Hematopoietic multipotent progenitor cell treated with erythropoietin and hydrocortisone succinate and interleukin-3 and kit ligand, for 17 days (in vitro differentiated cells): ENCODE measurements around the gene HJV.

Experiments
- DNase-seq: peaks from one replicate; pipeline ENCODE4 v3.0.0-alpha.2; 2015; ENCODE audit warnings: low spot score

HJV gene

DNA sequence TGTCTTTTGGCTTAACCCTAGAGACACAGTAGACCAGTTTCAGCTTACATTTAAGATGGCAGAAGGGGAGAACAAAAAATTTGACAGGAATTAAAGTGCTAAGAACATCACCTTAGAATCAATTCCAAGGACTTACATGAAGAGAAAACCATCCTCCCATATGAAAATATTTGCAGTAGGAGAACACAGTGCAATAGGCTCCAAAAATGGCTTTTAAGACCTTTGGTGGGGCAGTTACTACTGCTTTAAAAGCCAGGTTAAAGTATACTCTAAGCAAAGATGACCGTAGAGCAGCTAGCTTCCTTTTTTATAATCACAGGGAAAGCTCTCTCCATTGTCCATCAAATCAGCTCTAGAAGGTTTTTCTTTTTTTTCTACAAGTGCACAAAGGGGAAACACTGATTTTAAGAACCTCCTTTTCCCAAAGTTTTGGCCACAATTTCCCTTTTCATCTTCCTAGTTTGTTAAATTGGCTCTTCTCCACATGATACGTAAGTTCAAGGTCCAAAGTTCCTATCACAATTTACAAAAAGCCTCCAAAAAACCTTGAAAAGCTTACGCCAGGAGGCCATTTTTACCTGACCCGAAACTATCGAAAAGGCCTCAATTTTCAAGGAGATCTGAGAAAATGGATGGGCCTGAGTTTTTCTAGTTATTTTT is 28.4 kb downstream of the HJV start:
- no peak for DNase-seq

DNA sequence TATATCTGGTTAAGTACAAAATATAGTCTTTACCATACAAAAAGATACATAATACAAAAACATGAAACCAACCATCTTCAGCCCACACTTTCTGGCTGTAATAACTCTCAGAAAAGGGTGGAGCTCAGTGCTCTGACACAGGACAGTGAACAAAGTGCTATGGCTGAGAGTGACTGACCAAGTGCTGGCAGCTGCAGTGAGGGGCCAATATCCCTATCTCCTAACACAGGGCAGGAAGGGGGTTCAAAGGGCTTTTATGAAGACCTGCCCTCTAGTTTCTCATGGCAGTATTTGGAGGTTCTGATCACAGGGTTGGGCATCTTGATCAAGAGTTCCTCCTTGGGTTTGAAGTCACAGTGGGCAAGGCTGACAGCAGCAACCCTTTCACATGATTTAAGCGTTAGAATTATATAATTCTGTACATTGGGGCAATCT is 29.0 kb downstream of the HJV start:
- DNase-seq: peak; percentile 37

DNA sequence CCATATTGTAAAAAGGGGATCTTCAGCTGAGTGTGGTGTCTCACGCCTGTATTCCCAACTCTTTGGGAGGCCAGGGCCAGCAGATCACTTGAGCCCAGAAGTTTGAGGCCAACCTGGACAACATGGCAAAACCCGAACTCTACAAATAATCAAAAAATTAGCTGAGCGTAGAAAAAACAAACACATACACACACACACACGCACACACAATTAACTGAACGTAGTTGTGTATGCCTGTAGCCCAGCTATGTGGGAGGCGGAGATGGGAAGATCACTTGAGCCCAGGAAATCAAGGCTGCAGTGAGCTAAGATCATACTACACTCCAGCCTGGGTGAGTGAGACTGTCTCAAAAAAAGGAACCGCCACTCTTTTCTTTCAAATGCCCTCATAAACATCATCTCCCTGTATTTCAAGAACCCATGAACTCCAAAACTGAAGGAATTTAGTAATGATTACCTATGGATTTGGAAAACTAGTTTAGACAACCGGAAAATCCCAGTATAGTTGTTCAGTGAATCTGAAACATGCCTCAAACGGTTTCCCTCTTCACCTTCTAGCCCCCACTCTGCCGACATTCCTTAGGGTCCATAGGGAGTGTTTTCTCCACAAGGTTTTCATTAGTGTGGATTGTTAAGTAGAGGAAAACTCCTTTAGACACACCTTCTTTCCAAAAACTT is 29.7 kb downstream of the HJV start:
- no peak for DNase-seq

DNA sequence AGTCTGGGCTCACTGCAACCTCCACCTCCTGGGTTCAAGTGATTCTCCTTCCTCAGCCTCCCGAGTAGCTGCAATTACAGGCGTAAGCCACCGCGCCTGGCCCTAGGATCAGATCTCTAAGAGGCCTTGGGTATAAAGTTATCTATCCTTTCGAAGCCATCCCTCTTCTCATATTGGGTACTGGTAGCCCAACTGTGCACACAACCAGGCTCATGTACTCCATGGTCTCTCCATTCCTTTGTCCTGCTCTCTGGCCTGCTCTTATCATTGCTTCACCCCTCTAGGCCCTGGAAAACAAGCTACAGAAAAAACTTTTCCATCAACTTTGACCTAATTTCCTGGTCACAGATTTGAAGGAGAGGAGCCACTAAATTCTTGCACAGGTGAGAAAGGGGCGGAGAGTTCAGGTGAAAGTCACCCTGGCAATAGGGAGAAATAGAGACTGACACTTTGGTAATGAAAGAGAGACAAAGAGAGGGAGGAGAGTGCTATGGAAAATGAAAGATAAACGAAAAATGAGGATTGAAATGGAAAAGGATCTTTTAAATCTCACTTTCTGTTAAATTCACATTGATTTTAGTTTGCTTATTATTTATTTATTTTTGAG is 31.2 kb downstream of the HJV start:
- DNase-seq: no peak

DNA sequence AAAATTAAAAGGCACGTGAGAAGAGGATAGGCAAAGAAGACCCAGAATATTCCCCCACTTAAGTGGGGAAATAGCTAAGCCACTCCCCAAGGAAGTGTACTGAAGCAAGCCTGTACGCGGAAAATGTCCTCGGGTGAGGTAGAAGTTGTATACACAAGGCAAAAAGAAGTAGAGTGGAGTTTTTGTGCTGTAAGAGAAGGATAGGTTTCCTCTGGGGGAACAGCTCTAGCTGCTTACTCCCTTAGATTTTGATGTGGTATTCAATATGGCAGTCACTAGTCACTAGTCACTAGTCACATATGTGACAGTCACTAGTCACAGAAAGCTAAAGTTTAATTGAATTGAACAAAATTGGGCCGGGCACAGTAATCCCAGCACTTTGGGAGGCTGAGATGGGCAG is 32.8 kb downstream of the HJV start:
- DNase-seq: no peak

DNA sequence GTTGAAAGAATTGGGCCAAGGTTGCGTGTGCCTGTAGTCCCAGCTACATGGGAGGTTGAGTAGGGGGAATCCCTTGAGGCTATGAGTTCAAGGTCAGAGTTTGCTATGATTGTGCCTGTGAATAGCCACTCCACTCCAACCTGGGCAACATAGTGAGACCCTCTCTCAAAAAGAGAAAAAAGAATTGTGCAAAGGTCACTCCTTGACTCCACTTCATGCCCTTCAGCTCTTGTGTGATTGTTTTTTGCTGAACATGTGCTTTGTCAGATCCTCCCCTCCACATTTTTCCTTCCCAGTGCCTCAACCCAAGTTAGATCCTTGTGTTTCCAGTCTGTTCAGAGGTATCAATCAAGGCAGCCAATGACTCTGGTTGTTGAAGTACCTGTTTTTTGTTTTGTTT is 33.6 kb downstream of the HJV start:
- DNase-seq: no peak

DNA sequence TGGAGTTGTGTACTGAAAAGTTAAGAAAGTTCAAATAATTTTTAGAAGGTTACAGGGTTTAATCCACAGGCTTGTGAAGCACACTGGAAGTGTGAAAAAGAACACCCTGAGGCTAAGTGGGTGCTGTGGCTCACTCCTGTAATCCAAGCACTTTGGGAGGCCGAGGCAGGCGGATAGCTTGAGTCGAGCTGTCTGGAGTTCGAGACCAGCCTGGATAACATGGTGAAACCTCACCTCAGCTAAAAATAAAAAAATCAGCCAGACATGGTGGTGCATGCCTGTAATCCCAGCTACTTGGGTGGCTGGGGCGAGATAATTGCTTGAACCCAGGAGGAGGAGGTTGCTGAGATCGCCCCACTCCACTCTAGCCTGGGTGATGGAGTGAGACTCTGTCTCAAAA is 35.0 kb downstream of the HJV start:
- DNase-seq: no peak

DNA sequence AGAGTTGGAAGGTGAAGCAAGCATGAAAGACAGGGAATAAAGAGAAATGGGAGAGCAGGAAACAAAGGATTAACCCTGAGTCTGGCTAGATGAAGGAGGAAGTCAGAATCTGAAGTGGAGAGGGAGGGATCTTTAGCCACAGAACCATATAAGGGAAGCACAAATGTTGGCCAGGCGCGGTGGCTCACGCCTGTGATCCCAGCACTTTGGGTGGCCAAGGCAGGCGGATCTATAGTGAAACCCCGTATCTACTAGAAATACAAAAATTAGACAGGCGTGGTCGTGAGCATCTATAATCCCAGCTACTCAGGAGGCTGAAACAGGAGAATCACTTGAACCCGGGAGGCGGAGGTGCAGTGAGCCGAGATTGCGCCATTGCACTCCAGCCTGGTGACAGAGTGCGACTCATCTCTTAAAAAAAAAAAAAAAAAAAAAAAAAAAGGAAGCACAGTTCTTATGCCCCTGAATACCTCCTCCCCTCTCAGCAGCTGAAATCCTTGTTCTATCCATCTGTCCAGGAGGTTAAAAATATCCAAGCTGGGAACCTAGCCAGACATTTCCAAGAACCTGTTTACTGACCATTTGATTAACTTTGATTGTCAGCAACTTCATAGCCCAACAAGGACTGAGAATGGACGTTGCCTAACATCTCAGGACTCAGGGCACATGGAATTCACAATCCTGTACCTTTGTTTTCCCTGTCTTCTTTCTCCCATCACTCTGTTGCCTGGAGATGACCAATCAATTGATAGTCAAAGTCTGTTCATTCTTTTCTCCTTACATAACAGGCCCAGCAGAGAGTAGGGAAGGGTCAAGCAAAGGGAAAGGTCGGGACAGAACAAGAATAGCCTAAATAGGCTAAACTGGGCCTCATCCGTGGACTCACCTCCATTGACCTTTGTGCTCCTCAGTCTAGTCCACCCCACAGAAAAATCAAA is 35.8 kb downstream of the HJV start:
- no peak for DNase-seq

DNA sequence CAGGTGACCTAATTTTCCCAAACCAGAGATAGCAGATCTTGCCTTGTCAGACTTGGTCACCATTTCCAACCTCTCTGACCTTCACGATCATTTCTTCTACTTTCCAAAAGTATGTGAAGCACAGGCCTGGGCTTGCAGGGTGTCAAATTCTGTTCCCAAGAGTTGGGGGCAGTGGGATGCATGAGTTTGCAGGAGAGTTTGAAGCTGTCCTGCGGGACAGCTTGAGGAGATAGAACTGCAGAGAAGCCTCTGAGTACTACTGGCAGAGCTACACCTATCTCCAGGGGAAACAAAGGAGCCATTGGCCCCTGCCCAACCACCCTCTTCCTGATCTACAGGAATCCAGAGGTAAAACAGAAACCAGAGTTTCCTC is 36.4 kb downstream of the HJV start:
- DNase-seq: no peak

DNA sequence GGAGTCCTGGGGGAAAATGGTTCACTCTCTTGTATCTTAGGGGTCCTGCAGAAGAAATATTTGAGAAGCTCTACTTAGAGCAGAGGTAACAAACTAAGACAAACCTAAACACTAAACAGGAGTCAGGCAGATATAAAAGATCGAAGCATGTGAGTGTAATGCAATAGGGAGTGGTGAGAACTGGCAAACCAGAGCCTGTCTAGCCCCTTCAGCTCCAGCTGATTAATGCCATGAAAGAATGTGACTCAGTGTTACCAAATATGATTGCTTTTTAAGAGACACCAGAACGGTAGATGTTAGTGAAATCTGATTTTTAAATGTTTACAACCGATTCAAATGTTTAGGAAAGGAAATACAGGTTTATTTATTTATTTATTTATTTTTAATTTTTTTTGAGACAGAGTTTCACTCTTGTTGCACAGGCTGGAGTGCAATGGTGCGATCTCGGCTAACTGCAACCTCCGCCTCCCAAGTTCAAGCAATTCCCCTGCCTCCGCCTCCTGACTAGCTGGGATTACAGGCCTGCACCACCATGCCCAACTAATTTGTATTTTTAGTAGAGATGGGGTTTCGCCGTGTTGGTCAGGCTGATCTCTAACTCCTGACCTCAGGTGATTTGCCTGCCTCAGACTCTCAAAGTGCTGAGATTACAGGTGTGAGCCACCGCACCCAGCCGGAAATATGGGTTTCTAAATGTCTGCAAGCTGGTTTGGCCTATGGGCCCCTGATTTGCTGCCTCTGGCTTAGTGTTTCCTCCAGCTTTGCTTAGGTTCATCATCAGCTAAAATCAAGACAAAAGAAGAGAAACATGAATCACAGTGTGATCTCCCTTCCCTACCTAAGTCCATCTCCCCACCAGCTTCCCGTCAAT is 37.3 kb downstream of the HJV start:
- DNase-seq: no peak

DNA sequence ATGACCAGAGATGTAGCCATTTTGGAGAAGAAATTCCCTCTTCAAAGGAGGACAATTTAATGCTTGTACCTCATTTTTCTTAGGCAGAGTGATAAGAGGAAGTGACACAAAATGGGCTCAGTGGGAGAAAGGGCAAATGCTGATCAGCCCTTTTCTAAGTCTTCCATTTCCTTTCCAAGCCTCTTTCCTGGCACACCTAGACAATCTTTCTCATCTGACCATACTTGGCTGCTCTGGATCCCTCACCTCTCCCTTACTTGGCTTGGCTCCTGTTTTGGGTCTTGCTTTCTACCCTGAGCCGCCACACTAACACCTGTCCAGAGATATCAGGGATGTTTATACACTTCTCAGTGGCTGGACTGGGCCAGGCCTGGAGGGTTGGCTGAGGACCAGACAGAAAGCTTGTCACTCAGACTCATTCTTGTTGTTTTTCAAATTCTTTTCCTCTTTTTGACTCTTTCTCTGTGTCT is 38.3 kb downstream of the HJV start:
- no peak for DNase-seq

DNA sequence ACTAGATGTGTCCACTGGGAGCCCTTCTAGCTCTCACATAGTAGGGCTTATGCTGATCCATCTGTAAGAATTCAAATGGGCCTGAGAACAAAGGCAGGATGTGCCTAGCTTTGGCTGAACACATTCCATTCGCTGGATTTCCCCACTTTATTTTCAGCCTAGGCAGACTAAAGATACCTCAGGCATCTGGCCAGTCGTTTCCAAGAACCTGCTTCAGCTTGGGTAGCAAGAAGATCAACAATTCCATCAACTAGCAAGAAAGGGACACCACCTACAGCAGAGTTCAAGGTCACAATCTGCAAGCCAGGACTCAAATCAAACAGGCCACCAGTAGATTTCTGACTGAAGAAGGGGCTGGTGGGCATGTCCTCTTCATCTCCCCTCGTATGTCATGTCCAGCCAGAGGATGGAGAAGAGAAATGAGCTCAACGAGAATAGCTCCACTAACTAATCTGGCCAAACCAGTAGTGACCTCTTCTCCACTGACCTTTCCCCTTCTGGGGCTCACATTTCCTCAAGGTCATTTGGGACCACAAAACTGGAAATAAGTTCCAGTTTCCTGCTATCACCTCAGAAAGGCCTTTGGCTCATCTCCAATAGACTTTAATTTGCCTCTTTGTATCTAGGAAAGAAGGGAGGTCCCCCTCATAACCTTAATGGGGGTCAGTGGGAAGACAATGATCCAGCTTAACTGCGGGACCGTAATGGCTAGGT is 39.4 kb downstream of the HJV start:
- no peak for DNase-seq

DNA sequence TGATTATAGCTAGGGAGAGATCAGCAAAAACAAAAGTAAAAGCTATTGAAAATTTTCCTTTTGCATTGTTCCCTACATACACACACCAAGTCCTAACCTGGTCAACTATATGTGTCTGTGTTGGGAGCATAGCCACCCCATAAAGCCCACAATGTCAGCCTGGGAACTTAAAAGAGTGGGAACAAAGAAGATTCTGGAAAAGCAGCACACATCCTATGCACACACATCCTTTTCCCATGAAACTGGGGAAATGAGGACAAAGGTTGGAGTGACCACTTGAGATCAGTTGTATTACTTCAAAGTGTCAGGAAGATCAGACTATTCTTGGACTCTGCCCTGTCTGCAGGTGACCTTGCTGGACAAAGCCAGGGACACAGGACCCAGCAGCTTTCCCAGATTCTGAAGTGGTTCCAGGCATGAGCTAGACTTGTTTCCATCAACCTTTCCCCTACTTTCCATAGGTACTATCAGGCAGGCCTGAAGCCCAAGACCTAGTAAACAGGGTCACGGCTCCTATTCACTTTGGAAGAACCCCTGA is 41.0 kb downstream of the HJV start:
- DNase-seq: peak; percentile 37

DNA sequence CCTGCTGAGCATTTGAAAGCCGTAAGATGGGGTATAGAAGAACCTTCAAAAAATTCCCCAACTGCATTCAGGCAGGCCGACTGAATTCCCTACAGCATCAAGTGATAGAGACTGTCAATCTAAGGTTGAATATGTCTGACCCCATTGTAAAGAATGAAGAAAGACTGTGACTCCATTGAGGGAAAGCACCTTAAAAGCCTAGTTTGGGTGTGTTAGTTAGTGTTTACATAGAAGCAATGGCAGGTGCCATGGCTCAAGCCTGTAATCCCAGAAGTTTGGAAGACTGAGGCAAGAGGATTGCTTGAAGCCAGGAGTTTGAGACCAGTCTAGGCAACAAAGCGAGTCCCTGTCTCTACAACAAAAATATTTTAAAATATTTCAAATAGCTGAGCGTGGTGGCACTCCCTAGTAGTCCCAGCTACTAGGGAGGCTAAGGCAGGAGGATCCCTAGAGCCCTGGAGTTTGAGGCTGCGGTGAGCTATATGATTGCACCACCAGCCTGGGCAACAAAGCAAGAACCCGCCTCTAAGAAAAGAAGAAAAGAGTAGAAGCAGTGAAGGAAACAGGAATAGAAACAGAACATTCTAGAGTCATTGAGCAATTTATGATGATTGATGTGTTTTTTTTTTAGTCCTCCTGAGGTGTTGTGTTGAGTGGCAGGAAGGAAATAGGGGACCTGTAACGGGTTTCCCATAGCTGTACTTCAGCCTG is 41.6 kb downstream of the HJV start:
- no peak for DNase-seq

DNA sequence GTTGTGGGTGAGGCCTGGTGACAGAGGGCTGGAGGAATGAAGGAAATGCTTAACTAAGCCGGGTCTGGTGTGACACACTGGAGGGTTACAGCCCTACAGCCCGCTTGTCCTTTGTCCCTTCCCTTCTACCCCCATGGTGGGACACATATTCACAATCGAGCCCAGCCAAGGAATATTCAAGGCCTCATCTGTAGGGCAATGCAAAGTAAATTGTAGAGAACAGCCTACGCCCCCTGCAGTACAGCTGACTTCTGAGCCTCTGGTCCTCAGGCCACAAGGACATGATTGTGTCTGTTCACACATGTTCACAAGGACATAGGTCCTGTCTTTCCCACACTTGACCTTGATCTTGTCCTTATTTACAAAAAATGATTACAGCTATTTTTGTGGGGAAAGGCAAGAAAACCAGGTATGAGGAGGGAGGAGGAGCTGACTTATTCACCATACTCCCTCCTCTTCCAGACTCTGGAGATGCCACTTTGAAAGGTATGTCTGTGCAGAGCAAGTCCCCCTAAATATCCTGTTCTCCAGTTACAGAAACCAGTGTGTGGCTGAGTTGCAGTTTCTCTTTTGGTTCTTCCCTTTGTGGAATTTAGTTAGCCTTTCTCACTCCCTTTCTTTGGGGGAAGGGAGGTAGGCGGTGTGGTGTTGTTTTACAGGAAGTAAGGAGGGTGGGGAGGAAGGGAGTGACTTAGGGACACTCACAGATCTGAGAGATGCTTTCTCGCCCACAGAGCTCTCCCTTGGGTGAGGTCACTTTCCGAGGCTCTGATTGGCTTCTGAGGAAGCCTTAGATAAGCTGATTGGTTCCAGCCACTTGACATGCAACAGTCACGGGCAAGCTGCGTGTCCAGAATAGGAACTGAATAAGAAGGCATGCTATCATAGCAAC is 42.4 kb downstream of the HJV start:
- DNase-seq: peak; percentile 98

DNA sequence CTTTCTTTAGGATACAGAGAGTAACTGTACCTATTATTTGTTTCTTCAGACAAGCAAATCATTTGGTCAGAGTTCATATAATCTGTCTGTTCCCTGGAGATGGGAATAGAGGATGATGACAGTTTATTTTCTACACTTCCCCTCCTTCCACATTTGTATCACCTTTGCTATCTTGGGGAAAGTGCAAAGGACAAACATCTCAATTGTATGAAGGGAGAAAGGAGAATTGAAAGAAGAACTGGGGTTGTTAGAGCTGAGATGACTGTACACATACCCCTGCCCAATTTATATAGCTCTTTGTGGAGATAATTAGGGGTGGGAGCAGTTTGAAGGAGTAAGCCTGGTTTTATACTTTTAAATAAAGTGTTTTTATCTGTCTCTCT is 43.1 kb downstream of the HJV start:
- peak; percentile 34 for DNase-seq

DNA sequence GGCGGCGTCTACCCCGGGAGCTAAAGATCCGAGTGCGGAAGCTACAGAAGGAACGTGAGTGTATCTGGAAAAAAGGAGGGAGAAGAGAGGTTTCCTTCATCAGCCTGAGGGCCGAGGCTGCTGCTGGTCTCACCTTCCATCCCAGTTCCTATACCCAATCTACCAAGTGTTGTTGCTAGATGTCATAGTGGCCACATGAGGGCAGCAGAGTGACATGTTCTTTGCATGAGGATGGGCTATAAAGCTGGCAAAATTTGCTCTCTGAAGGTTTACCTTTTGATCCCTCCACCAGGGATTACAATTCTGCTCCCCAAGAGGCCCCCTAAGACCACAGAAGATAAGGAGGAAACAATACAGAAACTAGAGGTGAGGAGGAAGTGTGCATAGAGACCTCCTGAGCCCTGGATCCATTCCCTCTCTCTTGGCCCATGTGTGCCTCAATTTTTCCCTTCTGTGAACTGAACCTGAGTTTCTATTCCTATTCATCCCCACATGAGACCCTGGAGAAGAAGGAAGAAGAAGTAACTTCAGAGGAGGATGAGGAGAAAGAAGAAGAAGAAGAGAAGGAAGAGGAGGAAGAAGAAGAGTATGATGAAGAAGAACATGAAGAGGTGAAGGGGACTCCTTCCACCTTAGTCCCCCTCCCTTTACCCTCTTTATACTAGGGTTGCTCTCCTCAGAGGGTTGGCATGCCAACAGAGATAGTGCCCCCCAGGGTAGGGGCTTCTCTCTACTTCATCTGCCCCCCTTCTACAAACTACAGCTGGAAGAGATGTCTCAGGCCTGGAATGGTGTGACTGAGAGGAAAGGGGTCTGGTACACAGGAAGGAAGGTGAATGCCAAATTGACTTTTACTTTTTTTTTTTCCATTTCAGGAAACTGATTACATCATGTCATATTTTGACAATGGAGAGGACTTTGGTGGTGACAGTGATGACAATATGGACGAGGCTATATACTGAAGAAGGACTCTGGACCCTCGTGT is 43.8 kb downstream of the HJV start:
- DNase-seq: peak; percentile 90

DNA sequence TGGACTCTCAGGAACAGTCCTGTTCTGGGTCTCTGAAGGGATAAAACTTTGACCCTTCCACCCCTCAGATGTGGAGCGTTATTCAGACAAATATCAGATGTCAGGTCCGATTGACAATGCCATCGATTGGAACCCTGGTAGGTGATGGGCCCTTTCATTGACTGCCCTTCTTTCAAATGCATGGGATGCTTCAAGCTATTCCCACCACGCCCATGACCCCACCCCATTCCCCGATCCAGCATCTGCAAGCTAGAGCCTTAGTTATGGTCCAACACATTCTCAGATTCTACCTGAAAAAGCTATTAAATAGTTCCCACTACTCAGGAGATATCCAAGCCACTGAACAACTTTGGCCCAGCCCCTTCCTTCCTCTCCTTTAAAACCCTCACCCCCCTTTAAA is 44.5 kb downstream of the HJV start:
- DNase-seq: no peak
